Activated CD4-positive, alpha-beta memory T cell treated with anti-CD3 and anti-CD28 coated beads, Interleukin-2, amount 10 ng/mL, durations not matched to agents 7 days and 5 days (primary cell): ENCODE data around the gene DOK6. TPM values are rescaled to one million over a fixed set of nuclear protein-coding genes. Genes with fewer than 3 reads are reported as not detected.
"Not testable (repeated sequence)": the region's sequence is repeated elsewhere in the genome, so short reads cannot be mapped to it uniquely, and the experiment has no call there.

ENCODE experiments used
- CTCF ChIA-PET: fragments of 350-600 bp; sonication (Branson Sonifier 250); formaldehyde crosslinking; loops from one replicate; lab custom pipeline; 2021; ENCODE audit warnings: antibody characterized with exemption, inconsistent platforms; lab: Charles Lee
- POLR2A ChIA-PET: fragments of 350-600 bp; sonication (Branson Sonifier 250); formaldehyde crosslinking; loops from one replicate; lab custom pipeline; 2021; ENCODE audit warnings: antibody characterized with exemption; lab: Charles Lee
- DNase-seq: peaks from one replicate; pipeline ENCODE4 v3.0.0-alpha.2; 2020
- H3K27ac Mint-ChIP-seq: one replicate; pipeline ENCODE4 v1.8.0; 2021; ENCODE audit warnings: mild to moderate bottlenecking, mixed read lengths
- H3K27me3 Mint-ChIP-seq: one replicate; pipeline ENCODE4 v1.8.0; 2021; ENCODE audit warnings: mixed read lengths
- H3K36me3 Mint-ChIP-seq: one replicate; pipeline ENCODE4 v1.8.0; 2021; ENCODE audit warnings: low read depth, mixed read lengths
- H3K4me1 Mint-ChIP-seq: one replicate; pipeline ENCODE4 v1.8.0; 2021; ENCODE audit warnings: mixed read lengths
- H3K4me3 Mint-ChIP-seq: one replicate; pipeline ENCODE4 v1.8.0; 2021; ENCODE audit warnings: mild to moderate bottlenecking, mixed read lengths
- H3K9me3 Mint-ChIP-seq: one replicate; pipeline ENCODE4 v1.8.0; 2021; ENCODE audit warnings: mixed read lengths
- total RNA-seq, 2 experiments: library from RNA; stranded (reverse); gene quantifications; one replicate each; pipeline ENCODE4 v1.2.3, GENCODE V29; 2021

Gene DOK6
- total RNA-seq, 2 experiments from 2014 or later, result not detected

GRCh38 chr18:69876490-69876889 lies 475.8 kb downstream of the DOK6 start:
- Mint-ChIP-seq H3K4me3 (no peak overlapping the region), H3K27me3 (no peaks in the 10 kb centered on the region), H3K27ac (no peak overlapping the region), H3K36me3 (peaks cover 74% of the 10 kb centered on the region), H3K9me3 (peaks cover 2% of the 10 kb centered on the region), H3K4me1 (peaks cover 18% of the 10 kb centered on the region)
- DNase-seq, result no peak
- ChIA-PET CTCF (no interaction called here), POLR2A (no interaction called here)

- no peak for DNase-seq
- Mint-ChIP-seq H3K9me3 (peaks cover 2% of the 10 kb centered on the region), H3K27me3 (no peaks in the 10 kb centered on the region), H3K36me3 (peaks cover 67% of the 10 kb centered on the region), H3K27ac (no peak overlapping the region), H3K4me3 (no peak overlapping the region), H3K4me1 (peaks cover 29% of the 10 kb centered on the region)
- POLR2A ChIA-PET, result no interaction called here
- CTCF ChIA-PET, result no interaction called here
Measured at GRCh38 chr18:69878213-69878933, 477.7 kb downstream of the DOK6 start.

- H3K9me3 Mint-ChIP-seq, H3K4me3 Mint-ChIP-seq, H3K27ac Mint-ChIP-seq, POLR2A ChIA-PET, H3K27me3 Mint-ChIP-seq, DNase-seq, CTCF ChIA-PET: not testable (repeated sequence)
- H3K36me3 Mint-ChIP-seq, result peaks cover 68% of the 10 kb centered on the region
- H3K4me1 Mint-ChIP-seq, result peaks cover 34% of the 10 kb centered on the region
Measured at GRCh38 chr18:69879051-69879450, 478.4 kb downstream of the DOK6 start.

GRCh38 chr18:69880083-69880482 lies 479.4 kb downstream of the DOK6 start:
- Mint-ChIP-seq H3K36me3 (peaks cover 67% of the 10 kb centered on the region), H3K4me3 (no peak overlapping the region), H3K9me3 (peaks cover 2% of the 10 kb centered on the region), H3K4me1 (peaks cover 39% of the 10 kb centered on the region), H3K27ac (no peak overlapping the region), H3K27me3 (no peaks in the 10 kb centered on the region)
- CTCF ChIA-PET, result no interaction called here
- DNase-seq, result no peak
- POLR2A ChIA-PET, result no interaction called here

GRCh38 chr18:69882965-69883668 lies 482.4 kb downstream of the DOK6 start:
- Mint-ChIP-seq H3K4me3 (no peak overlapping the region), H3K27ac (peak overlapping the region; percentile 57), H3K36me3 (peaks cover 62% of the 10 kb centered on the region), H3K4me1 (peaks cover 57% of the 10 kb centered on the region), H3K9me3 (peaks cover 2% of the 10 kb centered on the region), H3K27me3 (no peaks in the 10 kb centered on the region)
- ChIA-PET POLR2A (interaction anchor here (0.8 to 0.9 kb wide), 2 partner anchors 23 to 62 kb away, joined by 3 to 4 read pairs; no protein-coding TSS in a partner anchor), CTCF (no interaction called here)
- no peak for DNase-seq

- H3K9me3 Mint-ChIP-seq, result peaks cover 2% of the 10 kb centered on the region
- H3K27me3 Mint-ChIP-seq, result no peaks in the 10 kb centered on the region
- peaks cover 58% of the 10 kb centered on the region for H3K36me3 Mint-ChIP-seq
- peak overlapping the region; percentile 4 for H3K27ac Mint-ChIP-seq
- H3K4me3 Mint-ChIP-seq, result no peak overlapping the region
- ChIA-PET POLR2A (interaction anchor here (0.8 to 1.2 kb wide), 3 partner anchors 23 to 62 kb away, joined by 3 to 4 read pairs (median 3); no protein-coding TSS in a partner anchor), CTCF (no interaction called here)
- peaks cover 61% of the 10 kb centered on the region for H3K4me1 Mint-ChIP-seq
- DNase-seq, result no peak
Measured at GRCh38 chr18:69883781-69884180, 483.1 kb downstream of the DOK6 start.

- peak overlapping the region; percentile 90 for H3K27ac Mint-ChIP-seq
- peaks cover under 1% of the 10 kb centered on the region for H3K9me3 Mint-ChIP-seq
- peaks cover 74% of the 10 kb centered on the region for H3K4me1 Mint-ChIP-seq
- peaks cover 57% of the 10 kb centered on the region for H3K36me3 Mint-ChIP-seq
- DNase-seq, result no peak
- ChIA-PET POLR2A (interaction anchor here (0.7 to 2.6 kb wide), 12 partner anchors 13 to 73 kb away, joined by 3 to 35 read pairs (median 4); no protein-coding TSS in a partner anchor), CTCF (interaction anchor here (1.4 kb wide), 1 partner anchor 13 kb away, joined by 9 read pairs; no protein-coding TSS in a partner anchor)
- peak overlapping the region; percentile 60 for H3K4me3 Mint-ChIP-seq
- H3K27me3 Mint-ChIP-seq, result no peaks in the 10 kb centered on the region
Measured at GRCh38 chr18:69885355-69885754, 484.7 kb downstream of the DOK6 start.

- H3K27me3 Mint-ChIP-seq, result no peaks in the 10 kb centered on the region
- peaks cover 3% of the 10 kb centered on the region for H3K9me3 Mint-ChIP-seq
- peak overlapping the region; percentile 60 for H3K4me3 Mint-ChIP-seq
- CTCF ChIA-PET, result interaction anchor here (1.4 kb wide), 1 partner anchor 13 kb away, joined by 9 read pairs; no protein-coding TSS in a partner anchor
- H3K27ac Mint-ChIP-seq, result peak overlapping the region; percentile 90
- POLR2A ChIA-PET, result interaction anchor here (0.7 to 2.6 kb wide), 11 partner anchors 13 to 73 kb away, joined by 3 to 35 read pairs (median 4); no protein-coding TSS in a partner anchor
- peak; percentile 71 for DNase-seq
- peaks cover 58% of the 10 kb centered on the region for H3K36me3 Mint-ChIP-seq
- H3K4me1 Mint-ChIP-seq, result peaks cover 78% of the 10 kb centered on the region
Measured at GRCh38 chr18:69885841-69886531, 485.3 kb downstream of the DOK6 start.

- DNase-seq, result no peak
- Mint-ChIP-seq H3K4me3 (peak overlapping the region; percentile 16), H3K36me3 (peaks cover 68% of the 10 kb centered on the region), H3K27ac (peak overlapping the region; percentile 70), H3K9me3 (peaks cover 11% of the 10 kb centered on the region), H3K27me3 (no peaks in the 10 kb centered on the region), H3K4me1 (peaks cover 81% of the 10 kb centered on the region)
- CTCF ChIA-PET, result no interaction called here
- POLR2A ChIA-PET, result interaction anchor here (1.0 to 3.2 kb wide), 2 partner anchors 11 to 69 kb away, joined by 4 to 13 read pairs; no protein-coding TSS in a partner anchor
Measured at GRCh38 chr18:69887256-69887655, 486.6 kb downstream of the DOK6 start.

- CTCF ChIA-PET, result interaction anchor here (1.6 kb wide), 1 partner anchor 67 kb away, joined by 3 read pairs; no protein-coding TSS in a partner anchor
- no peak for DNase-seq
- POLR2A ChIA-PET, result interaction anchor here (1.3 to 3.2 kb wide), 2 partner anchors 9 to 67 kb away, joined by 4 to 13 read pairs; no protein-coding TSS in a partner anchor
- Mint-ChIP-seq H3K4me3 (no peak overlapping the region), H3K27ac (peak overlapping the region; percentile 56), H3K9me3 (peaks cover 11% of the 10 kb centered on the region), H3K27me3 (no peaks in the 10 kb centered on the region), H3K4me1 (peaks cover 77% of the 10 kb centered on the region), H3K36me3 (peaks cover 74% of the 10 kb centered on the region)
Measured at GRCh38 chr18:69889009-69889408, 488.3 kb downstream of the DOK6 start.

GRCh38 chr18:69890558-69890957 lies 489.9 kb downstream of the DOK6 start:
- Mint-ChIP-seq H3K27me3 (no peaks in the 10 kb centered on the region), H3K27ac (no peak overlapping the region), H3K4me3 (no peak overlapping the region), H3K9me3 (peaks cover 11% of the 10 kb centered on the region), H3K36me3 (peaks cover 75% of the 10 kb centered on the region), H3K4me1 (peaks cover 73% of the 10 kb centered on the region)
- ChIA-PET POLR2A (no interaction called here), CTCF (no interaction called here)
- DNase-seq, result no peak

GRCh38 chr18:69894467-69894866 lies 493.8 kb downstream of the DOK6 start:
- Mint-ChIP-seq H3K4me3 (no peak overlapping the region), H3K27ac (no peak overlapping the region), H3K9me3 (peaks cover 11% of the 10 kb centered on the region), H3K27me3 (no peaks in the 10 kb centered on the region), H3K36me3 (peaks cover 72% of the 10 kb centered on the region), H3K4me1 (peaks cover 83% of the 10 kb centered on the region)
- DNase-seq, result no peak
- POLR2A ChIA-PET, result interaction anchor here (1.4 kb wide), 1 partner anchor 41 kb away, joined by 7 read pairs; no protein-coding TSS in a partner anchor
- CTCF ChIA-PET, result no interaction called here
